ENCODE results near the gene RAN.
"Not testable (repeated sequence)": the region's sequence is repeated elsewhere in the genome, so short reads cannot be mapped to it uniquely, and the experiment has no call there.

RAN gene

GRCh38 chr12:130849561-130850417 lies 22.1 kb upstream of the RAN start:
- DNase-seq: no peak

DNA sequence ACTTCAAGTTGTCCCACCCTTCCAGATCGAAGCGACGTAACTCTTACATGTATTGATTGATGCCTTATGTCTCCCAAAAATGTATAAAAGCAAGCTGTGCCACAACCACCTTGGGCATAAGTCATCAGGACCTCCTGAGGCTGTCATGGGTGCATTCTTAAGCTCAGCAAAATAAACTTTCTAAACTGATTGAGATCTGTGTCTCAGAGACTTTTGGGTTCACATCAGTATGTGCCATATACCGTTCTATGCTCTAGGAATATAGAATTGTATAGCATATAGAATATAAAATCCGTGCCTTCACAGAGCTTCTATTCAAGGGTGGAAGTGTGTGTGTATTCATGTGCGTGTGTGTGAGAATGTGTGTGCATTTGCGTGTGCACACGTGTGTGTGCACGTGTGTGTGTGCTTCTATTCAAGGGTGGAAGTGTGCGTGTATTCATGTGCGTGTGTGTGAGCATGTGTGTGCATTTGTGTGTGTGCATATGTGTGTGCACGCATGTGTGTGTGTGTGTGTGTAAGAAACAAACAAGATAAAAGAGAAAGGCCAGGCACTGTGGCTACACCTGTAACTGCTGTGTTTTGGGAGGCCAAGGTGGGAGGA lies 21.3 kb upstream of the RAN start:
- DNase-seq: no peak

- no peak for DNase-seq
These were observed 15.8 kb upstream of the RAN start for GRCh38 chr12:130856088-130856487.

DNA sequence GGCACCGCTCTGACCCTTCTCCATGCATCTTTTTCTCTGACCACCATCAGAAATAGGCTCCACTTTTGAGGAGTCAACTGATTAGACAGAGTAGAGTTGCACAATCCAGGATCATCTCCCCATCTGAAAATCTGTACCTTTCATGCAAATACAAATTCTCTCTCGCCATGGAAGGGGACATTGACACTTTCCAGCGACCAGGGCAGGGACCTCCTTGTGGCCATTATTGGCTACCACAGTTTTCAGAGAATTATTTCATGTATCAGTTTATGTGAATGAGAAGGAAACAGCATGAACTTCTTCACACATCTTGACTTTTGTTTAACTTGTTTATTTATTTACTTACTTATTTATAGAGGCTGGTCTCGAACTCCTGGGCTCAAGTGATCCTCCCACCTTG lies 13.8 kb upstream of the RAN start:
- DNase-seq: no peak

- DNase-seq: no peak
These were observed 12.7 kb upstream of the RAN start for GRCh38 chr12:130859161-130859560.

GRCh38 chr12:130860311-130860710 lies 11.6 kb upstream of the RAN start:
- no peak for DNase-seq

- DNase-seq: no peak
These were observed 9.7 kb upstream of the RAN start for GRCh38 chr12:130862161-130862560.

DNA sequence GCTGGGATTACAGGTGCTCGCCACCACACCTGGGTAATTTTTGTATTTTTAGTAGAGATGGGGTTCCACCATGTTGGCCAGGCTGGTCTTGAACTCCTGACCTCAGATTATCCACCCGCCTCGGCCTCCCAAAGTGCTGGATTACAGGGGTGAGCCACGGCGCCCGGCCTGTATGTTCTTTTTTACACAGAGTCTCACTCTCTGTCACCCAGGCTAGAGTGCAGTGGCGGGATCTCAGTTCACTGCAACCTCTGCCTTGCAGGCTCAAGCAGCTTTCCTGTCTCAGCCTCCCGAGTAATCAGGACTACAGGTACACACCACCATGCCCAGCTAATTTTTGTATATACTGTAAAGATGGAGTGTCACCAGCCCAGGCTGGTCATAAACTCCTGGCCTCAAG lies 9.1 kb upstream of the RAN start:
- not testable (repeated sequence) for DNase-seq

GRCh38 chr12:130863298-130863697 lies 8.6 kb upstream of the RAN start:
- DNase-seq: no peak

- DNase-seq: no peak
These were observed 3.5 kb upstream of the RAN start for GRCh38 chr12:130868412-130868811.

GRCh38 chr12:130870442-130871285 lies 1.2 kb upstream of the RAN start:
- DNase-seq: peak in 13 of 14 donors; percentile 12 to 73 (median 49)

DNA sequence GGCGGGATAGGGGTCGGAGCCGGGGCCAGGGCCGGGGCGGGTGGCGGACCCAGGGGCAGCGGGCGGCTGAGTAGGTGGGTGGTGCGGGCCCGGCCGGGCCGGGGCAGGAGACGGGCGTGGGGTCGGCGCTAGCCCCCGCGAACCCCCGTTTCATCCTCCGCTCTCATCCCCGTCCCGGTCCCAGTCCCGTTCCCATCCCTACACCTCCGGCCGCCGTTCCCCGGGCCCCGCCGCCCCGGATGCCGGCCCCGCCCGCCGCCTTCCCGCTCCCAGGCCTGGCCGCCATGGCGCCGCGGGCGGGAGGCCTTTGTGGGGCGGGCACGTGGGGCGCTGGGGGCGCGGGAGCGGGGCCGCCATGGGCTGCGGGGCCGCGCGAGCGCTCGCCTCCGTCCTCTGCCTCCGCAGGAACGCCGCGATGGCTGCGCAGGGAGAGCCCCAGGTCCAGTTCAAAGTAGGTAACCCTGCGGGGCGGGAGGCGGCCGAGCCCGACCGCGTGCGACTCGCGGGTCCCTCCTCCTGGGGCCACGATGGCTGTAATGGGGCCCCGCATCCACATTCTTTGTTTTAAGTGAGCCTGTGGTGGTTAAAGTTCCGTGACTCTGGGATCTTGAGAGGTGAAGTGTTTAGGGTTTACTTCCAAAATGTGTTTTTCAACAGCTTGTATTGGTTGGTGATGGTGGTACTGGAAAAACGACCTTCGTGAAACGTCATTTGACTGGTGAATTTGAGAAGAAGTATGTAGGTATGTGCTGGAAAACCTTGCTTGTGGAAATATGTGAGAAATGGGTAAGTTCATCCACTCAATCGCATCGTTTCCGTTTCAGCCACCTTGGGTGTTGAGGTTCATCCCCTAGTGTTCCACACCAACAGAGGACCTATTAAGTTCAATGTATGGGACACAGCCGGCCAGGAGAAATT lies 572 bp downstream of the RAN start:
- DNase-seq: peak in 8 of 14 donors; percentile 38 to 78 (median 61)

DNA sequence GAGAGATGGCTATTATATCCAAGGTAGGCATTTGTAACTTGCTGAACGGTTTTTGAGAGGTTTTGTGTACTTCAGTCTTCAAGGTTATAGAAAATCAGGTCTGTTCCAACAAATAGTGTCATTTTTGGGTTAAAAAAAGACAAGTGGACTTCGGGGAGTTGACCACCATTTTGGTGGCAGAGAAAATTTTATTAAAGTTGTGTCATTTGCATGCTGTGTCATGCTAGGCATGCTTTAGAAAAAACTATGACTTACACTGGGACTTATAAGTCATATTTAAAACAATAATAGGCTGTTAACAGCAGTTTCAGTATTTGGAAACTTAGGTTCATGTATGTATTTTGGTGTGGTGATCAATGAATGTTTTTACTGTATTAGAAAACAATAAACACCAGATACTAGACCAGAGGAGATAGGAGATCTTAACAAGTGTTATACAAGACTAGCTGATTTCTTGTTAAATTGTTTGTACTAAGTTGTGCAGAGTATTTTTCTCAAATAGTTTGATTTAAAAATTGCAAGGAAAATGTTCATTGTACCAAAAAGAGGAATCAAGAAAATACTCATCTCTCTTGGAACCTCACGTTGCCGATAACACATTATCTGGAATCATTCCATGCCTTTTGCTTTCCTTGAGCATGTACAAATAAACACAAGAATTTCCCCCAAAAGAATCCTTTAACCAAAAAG lies 1.4 kb downstream of the RAN start:
- DNase-seq: no peak

GRCh38 chr12:130873825-130874224 lies 2.0 kb downstream of the RAN start:
- DNase-seq: no peak

DNA sequence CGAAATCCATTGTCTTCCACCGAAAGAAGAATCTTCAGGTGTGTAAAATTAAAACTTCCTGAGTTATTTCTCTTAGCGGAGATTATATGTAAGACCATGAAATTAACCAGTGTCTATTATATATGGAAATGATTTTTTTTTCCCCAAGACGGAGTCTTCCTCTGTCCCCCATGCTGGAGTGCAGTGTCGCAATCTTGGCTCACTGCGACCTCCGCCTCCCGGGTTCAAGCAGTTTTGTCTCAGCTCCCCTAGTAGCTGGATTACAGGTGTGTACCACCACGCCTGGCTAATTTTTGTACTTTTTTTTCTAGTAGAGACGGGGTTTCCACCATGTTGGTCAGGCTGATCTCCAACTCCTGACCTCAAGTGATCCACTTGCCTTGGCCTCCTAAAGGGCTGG lies 2.8 kb downstream of the RAN start:
- no peak for DNase-seq

DNA sequence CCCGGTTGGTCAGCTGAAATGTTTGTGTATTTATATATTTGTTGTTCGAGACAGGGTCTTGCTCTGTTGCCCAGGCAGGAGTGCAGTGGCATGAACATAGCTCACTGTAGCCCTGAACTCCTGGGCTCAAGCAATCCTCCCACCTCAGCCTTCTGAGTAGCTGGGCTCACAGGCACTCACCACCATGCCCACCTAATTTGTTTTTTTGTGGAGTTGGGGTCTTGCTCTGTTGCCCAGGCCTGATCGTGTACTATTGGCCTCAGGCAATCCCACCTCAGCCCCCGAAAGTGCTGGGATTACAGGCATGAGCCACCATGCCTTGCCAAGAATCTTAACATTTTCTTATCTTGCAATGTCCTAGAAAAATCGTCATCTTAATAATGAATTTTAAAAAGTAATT lies 3.3 kb downstream of the RAN start:
- DNase-seq: no peak

DNA sequence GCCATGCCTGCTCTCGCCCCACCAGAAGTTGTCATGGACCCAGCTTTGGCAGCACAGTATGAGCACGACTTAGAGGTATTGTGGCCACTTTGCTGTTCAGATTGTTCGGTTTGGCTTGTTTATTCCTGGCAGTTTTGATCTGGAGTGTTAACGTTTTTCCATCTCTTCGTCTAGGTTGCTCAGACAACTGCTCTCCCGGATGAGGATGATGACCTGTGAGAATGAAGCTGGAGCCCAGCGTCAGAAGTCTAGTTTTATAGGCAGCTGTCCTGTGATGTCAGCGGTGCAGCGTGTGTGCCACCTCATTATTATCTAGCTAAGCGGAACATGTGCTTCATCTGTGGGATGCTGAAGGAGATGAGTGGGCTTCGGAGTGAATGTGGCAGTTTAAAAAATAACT lies 3.8 kb downstream of the RAN start:
- DNase-seq: peak in 2 of 14 donors; percentile 2 to 5

DNA sequence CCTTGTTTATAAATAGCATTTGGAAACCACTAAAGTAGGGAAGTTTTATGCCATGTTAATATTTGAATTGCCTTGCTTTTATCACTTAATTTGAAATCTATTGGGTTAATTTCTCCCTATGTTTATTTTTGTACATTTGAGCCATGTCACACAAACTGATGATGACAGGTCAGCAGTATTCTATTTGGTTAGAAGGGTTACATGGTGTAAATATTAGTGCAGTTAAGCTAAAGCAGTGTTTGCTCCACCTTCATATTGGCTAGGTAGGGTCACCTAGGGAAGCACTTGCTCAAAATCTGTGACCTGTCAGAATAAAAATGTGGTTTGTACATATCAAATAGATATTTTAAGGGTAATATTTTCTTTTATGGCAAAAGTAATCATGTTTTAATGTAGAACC lies 4.4 kb downstream of the RAN start:
- DNase-seq: no peak

DNA sequence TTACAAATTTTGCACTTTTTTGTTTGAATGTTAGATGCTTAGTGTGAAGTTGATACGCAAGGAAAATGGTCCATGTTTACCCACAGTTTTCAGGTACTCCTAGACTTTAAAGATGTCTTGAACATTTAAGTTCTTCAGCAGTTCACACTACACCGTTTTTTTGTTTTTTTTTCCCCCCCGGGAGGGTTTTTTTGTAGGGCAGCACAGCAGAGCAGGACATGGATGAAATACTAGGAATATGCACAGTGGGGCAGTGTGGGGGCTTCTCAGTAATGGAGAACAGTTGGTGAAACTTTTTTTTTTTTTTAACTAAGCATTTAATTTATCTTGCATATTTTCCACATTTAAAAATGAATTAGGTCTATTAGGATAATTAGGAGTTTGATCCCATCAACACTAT lies 4.9 kb downstream of the RAN start:
- DNase-seq: no peak

- no peak for DNase-seq
These were observed 5.5 kb downstream of the RAN start for GRCh38 chr12:130877333-130877732.

Data from C1 segment of cervical spinal cord (tissue), 14 donors.